ENCODE measurements around the gene RAB1B.
A peak's percentile ranks its signal among the peaks of the same experiment; 100 is the strongest.

RAB1B gene

DNA sequence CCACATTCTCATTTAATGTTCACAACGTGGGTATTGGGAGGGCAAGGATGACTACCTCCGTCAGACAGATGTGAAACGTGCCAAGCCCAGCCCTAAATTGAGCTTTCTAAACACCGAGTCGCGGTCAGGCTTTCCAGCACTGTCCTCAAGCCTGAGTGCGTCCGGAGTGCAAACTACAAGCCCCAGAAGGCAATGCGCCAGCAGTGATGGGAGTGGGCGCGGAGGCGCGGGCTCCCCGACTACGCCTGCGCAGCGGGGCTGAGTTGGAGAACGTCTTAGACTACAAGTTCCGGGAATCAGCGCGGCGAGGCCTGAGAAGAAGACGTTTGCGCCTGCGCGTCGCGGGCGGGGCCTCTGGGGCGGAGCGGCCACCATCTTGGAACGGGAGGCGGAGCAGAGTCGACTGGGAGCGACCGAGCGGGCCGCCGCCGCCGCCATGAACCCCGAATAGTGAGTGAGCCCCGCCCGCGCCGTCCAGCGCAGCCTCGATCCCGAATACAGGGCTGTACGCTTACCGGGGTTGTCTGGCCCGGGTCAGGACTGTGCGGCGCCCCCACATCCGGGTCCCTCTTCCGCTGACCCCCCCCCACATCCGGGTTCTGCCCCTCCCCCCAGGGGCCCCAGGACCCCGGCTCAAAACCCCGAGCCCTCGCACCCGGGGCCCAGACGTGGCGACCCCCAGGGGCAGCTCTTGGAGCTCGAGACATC, at the start of gene RAB1B:
RAB1B (plus strand) TSS at position 396 of the 708 bp plus-strand sequence; CDS start at position 437, 41 bp downstream.
- TF ChIP-seq, protein P1, sequence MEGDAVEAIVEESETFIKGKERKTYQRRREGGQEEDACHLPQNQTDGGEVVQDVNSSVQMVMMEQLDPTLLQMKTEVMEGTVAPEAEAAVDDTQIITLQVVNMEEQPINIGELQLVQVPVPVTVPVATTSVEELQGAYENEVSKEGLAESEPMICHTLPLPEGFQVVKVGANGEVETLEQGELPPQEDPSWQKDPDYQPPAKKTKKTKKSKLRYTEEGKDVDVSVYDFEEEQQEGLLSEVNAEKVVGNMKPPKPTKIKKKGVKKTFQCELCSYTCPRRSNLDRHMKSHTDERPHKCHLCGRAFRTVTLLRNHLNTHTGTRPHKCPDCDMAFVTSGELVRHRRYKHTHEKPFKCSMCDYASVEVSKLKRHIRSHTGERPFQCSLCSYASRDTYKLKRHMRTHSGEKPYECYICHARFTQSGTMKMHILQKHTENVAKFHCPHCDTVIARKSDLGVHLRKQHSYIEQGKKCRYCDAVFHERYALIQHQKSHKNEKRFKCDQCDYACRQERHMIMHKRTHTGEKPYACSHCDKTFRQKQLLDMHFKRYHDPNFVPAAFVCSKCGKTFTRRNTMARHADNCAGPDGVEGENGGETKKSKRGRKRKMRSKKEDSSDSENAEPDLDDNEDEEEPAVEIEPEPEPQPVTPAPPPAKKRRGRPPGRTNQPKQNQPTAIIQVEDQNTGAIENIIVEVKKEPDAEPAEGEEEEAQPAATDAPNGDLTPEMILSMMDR (IDR thresholded peaks at IDR 0.05; ENCODE audit: low read depth, low read length, poor library complexity, severe bottlenecking) = no peak
- TF ChIP-seq EZH2phosphoT487 (IDR thresholded peaks at IDR 0.05; ENCODE audit: borderline replicate concordance, low read length) = no peak
- Histone ChIP-seq H3K9me2 (replicated peaks; ENCODE audit: control insufficient read depth, low read length) (no peaks in the 10 kb centered on the region), H3K27me3 (ENCODE audit: control insufficient read depth, low read length) (no peaks in the 10 kb centered on the region), H3K4me2 (ENCODE audit: low read length) (peak within 1 kb of the TSS; percentile 64), H3F3A (ENCODE audit: control insufficient read depth, insufficient read depth) (peaks cover 5% of the 10 kb centered on the region), H3K27ac (ENCODE audit: low read depth, low read length) (peak within 1 kb of the TSS; percentile 82), H3K36me3 (ENCODE audit: control insufficient read depth, low read length) (peaks cover 73% of the 10 kb centered on the region), H3K79me2 (ENCODE audit: control insufficient read depth, low read length) (peaks cover 26% of the 10 kb centered on the region), H3K4me3 (ENCODE audit: low read length) (peak within 1 kb of the TSS; percentile 96), H3K9me3 (ENCODE audit: control insufficient read depth, insufficient read depth, low read length) (no peaks in the 10 kb centered on the region), H3K4me1 (ENCODE audit: control insufficient read depth, low read length) (peaks cover 20% of the 10 kb centered on the region), H4K20me1 (ENCODE audit: control insufficient read depth, insufficient read depth, low read depth, low read length) (peaks cover 5% of the 10 kb centered on the region)

GRCh38 chr11:66218846-66219620, 49.4 kb upstream of the RAB1B start:
- H4K20me1 ChIP-seq (ENCODE audit: control insufficient read depth, insufficient read depth, low read depth, low read length) = no peaks in the 10 kb centered on the region
- no peaks in the 10 kb centered on the region for H3K9me3 ChIP-seq (ENCODE audit: control insufficient read depth, insufficient read depth, low read length)
- H3K4me2 ChIP-seq (ENCODE audit: low read length) = no peak overlapping the region
- no peaks in the 10 kb centered on the region for H3K27me3 ChIP-seq (ENCODE audit: control insufficient read depth, low read length)
- no peak overlapping the region for H3K4me3 ChIP-seq (ENCODE audit: low read length)
- H3K27ac ChIP-seq (ENCODE audit: low read depth, low read length) = no peak overlapping the region
- peaks cover 4% of the 10 kb centered on the region for H3F3A ChIP-seq (ENCODE audit: control insufficient read depth, insufficient read depth)
- H3K9me2 ChIP-seq (replicated peaks; ENCODE audit: control insufficient read depth, low read length) = no peaks in the 10 kb centered on the region
- H3K4me1 ChIP-seq (ENCODE audit: control insufficient read depth, low read length) = peaks cover 6% of the 10 kb centered on the region
- no peaks in the 10 kb centered on the region for H3K79me2 ChIP-seq (ENCODE audit: control insufficient read depth, low read length)
- TF ChIP-seq, protein P1 (IDR thresholded peaks at IDR 0.05; ENCODE audit: low read depth, low read length, poor library complexity, severe bottlenecking) = no peak
- TF ChIP-seq EZH2phosphoT487 (IDR thresholded peaks at IDR 0.05; ENCODE audit: borderline replicate concordance, low read length) = no peak
- peaks cover 47% of the 10 kb centered on the region for H3K36me3 ChIP-seq (ENCODE audit: control insufficient read depth, low read length)

GRCh38 chr11:66219846-66220565, 48.4 kb upstream of the RAB1B start:
- Histone ChIP-seq H3K4me3 (ENCODE audit: low read length) (no peak overlapping the region), H3F3A (ENCODE audit: control insufficient read depth, insufficient read depth) (peaks cover 4% of the 10 kb centered on the region), H3K79me2 (ENCODE audit: control insufficient read depth, low read length) (no peaks in the 10 kb centered on the region), H3K27me3 (ENCODE audit: control insufficient read depth, low read length) (no peaks in the 10 kb centered on the region), H3K27ac (ENCODE audit: low read depth, low read length) (no peak overlapping the region), H3K9me3 (ENCODE audit: control insufficient read depth, insufficient read depth, low read length) (no peaks in the 10 kb centered on the region), H3K4me2 (ENCODE audit: low read length) (no peak overlapping the region), H3K36me3 (ENCODE audit: control insufficient read depth, low read length) (peaks cover 57% of the 10 kb centered on the region), H4K20me1 (ENCODE audit: control insufficient read depth, insufficient read depth, low read depth, low read length) (no peaks in the 10 kb centered on the region), H3K9me2 (replicated peaks; ENCODE audit: control insufficient read depth, low read length) (no peaks in the 10 kb centered on the region), H3K4me1 (ENCODE audit: control insufficient read depth, low read length) (peaks cover 6% of the 10 kb centered on the region)
- TF ChIP-seq EZH2phosphoT487 (IDR thresholded peaks at IDR 0.05; ENCODE audit: borderline replicate concordance, low read length) = no peak
- TF ChIP-seq, protein P1 (IDR thresholded peaks at IDR 0.05; ENCODE audit: low read depth, low read length, poor library complexity, severe bottlenecking) = no peak

Measured in DOHH2 (cell line).